Measurements from ENCODE around the gene ZSWIM8. TPM values are rescaled to one million over a fixed set of nuclear protein-coding genes. Genes with fewer than 3 reads are reported as not detected.

Gene ZSWIM8
- total RNA-seq, 1 experiment from 2014 or later = 59.1 TPM

GRCh38 chr10:73769396-73769795, 16.0 kb upstream of the ZSWIM8 start:
- ATAC-seq (no peak), DNase-seq (ENCODE audit: low spot score) (no peak)
- ChIA-PET POLR2A (no interaction called here), CTCF (interaction anchor here (0.5 to 1.3 kb wide), 3 partner anchors 13 to 189 kb away, joined by 3 to 7 read pairs (median 4); partner anchors contain the start of gene ZSWIM8)
- Mint-ChIP-seq H3K27ac (peak overlapping the region; percentile 10; the same call in 1 of the 2 replicates), H3K9me3 (no peaks in the 10 kb centered on the region), H3K36me3 (peaks cover 50% of the 10 kb centered on the region), H3K27me3 (ENCODE audit: low read depth) (no peaks in the 10 kb centered on the region), H3K4me1 (peaks cover 24% of the 10 kb centered on the region), H3K4me3 (no peak overlapping the region)
- TF ChIP-seq SMAD4 (CRISPR knock-in tag; IDR thresholded peaks at IDR 0.05) (no peak), ZNF219 (CRISPR knock-in tag; IDR thresholded peaks at IDR 0.05; ENCODE audit: borderline replicate concordance) (no peak), ZNF416 (CRISPR knock-in tag; IDR thresholded peaks at IDR 0.05) (no peak), TP53 (CRISPR knock-in tag; IDR thresholded peaks at IDR 0.05) (no peak), FOXP1 (CRISPR knock-in tag; IDR thresholded peaks at IDR 0.05; ENCODE audit: borderline replicate concordance) (no peak), PRDM15 (CRISPR knock-in tag; IDR thresholded peaks at IDR 0.05) (no peak), NFATC4 (CRISPR knock-in tag; IDR thresholded peaks at IDR 0.05) (no peak), USF1 (CRISPR knock-in tag; IDR thresholded peaks at IDR 0.05) (no peak), NFE2L1 (CRISPR knock-in tag; IDR thresholded peaks at IDR 0.05) (no peak), ZNF423 (CRISPR knock-in tag; IDR thresholded peaks at IDR 0.05) (no peak), SOX15 (CRISPR knock-in tag; IDR thresholded peaks at IDR 0.05) (no peak), CREM (CRISPR knock-in tag; IDR thresholded peaks at IDR 0.05) (no peak), PREB (CRISPR knock-in tag; IDR thresholded peaks at IDR 0.05; ENCODE audit: borderline replicate concordance) (no peak), FOXP4 (CRISPR knock-in tag; IDR thresholded peaks at IDR 0.05) (no peak), ARID4B (CRISPR knock-in tag; IDR thresholded peaks at IDR 0.05; ENCODE audit: borderline replicate concordance) (no peak)
- TF ChIP-seq, protein P1, sequence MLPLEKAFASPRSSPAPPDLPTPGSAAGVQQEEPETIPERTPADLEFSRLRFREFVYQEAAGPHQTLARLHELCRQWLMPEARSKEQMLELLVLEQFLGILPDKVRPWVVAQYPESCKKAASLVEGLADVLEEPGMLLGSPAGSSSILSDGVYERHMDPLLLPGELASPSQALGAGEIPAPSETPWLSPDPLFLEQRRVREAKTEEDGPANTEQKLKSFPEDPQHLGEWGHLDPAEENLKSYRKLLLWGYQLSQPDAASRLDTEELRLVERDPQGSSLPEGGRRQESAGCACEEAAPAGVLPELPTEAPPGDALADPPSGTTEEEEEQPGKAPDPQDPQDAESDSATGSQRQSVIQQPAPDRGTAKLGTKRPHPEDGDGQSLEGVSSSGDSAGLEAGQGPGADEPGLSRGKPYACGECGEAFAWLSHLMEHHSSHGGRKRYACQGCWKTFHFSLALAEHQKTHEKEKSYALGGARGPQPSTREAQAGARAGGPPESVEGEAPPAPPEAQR (CRISPR knock-in tag; IDR thresholded peaks at IDR 0.05) = no peak
- TF ChIP-seq, protein P2, sequence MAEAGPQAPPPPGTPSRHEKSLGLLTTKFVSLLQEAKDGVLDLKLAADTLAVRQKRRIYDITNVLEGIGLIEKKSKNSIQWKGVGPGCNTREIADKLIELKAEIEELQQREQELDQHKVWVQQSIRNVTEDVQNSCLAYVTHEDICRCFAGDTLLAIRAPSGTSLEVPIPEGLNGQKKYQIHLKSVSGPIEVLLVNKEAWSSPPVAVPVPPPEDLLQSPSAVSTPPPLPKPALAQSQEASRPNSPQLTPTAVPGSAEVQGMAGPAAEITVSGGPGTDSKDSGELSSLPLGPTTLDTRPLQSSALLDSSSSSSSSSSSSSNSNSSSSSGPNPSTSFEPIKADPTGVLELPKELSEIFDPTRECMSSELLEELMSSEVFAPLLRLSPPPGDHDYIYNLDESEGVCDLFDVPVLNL (CRISPR knock-in tag; IDR thresholded peaks at IDR 0.05; ENCODE audit: borderline replicate concordance, low read depth) = no peak
- TF ChIP-seq, protein P3, sequence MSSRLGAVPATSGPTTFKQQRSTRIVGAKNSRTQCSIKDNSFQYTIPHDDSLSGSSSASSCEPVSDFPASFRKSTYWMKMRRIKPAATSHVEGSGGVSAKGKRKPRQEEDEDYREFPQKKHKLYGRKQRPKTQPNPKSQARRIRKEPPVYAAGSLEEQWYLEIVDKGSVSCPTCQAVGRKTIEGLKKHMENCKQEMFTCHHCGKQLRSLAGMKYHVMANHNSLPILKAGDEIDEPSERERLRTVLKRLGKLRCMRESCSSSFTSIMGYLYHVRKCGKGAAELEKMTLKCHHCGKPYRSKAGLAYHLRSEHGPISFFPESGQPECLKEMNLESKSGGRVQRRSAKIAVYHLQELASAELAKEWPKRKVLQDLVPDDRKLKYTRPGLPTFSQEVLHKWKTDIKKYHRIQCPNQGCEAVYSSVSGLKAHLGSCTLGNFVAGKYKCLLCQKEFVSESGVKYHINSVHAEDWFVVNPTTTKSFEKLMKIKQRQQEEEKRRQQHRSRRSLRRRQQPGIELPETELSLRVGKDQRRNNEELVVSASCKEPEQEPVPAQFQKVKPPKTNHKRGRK (CRISPR knock-in tag; IDR thresholded peaks at IDR 0.05; ENCODE audit: borderline replicate concordance) = no peak
- TF ChIP-seq, protein P4, sequence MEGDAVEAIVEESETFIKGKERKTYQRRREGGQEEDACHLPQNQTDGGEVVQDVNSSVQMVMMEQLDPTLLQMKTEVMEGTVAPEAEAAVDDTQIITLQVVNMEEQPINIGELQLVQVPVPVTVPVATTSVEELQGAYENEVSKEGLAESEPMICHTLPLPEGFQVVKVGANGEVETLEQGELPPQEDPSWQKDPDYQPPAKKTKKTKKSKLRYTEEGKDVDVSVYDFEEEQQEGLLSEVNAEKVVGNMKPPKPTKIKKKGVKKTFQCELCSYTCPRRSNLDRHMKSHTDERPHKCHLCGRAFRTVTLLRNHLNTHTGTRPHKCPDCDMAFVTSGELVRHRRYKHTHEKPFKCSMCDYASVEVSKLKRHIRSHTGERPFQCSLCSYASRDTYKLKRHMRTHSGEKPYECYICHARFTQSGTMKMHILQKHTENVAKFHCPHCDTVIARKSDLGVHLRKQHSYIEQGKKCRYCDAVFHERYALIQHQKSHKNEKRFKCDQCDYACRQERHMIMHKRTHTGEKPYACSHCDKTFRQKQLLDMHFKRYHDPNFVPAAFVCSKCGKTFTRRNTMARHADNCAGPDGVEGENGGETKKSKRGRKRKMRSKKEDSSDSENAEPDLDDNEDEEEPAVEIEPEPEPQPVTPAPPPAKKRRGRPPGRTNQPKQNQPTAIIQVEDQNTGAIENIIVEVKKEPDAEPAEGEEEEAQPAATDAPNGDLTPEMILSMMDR (IDR thresholded peaks at IDR 0.05) = no peak

All from WTC11 (cell line).